ENCODE data around the gene ACER3.

DNA sequence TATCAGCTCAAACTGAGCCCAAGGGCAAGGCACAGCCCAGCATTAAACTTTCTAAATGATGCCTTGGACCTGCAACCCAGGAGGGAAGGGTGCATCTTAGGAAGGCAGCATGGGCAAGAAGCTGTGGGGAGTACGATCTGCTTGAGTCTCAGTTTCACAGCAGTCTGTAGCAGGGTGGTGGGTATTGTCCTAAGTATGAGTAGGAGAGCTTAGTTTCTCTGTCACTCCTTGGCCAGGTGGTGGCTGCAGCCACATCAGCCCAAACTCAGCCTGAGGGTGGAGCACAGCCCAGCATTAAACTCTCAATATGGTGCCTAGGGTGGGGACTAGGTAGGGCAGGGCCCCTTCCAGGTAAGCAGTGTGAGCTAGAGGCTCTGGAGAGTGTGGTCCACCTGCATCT, 85.5 kb downstream of the ACER3 start:
- TF ChIP-seq, protein P1, sequence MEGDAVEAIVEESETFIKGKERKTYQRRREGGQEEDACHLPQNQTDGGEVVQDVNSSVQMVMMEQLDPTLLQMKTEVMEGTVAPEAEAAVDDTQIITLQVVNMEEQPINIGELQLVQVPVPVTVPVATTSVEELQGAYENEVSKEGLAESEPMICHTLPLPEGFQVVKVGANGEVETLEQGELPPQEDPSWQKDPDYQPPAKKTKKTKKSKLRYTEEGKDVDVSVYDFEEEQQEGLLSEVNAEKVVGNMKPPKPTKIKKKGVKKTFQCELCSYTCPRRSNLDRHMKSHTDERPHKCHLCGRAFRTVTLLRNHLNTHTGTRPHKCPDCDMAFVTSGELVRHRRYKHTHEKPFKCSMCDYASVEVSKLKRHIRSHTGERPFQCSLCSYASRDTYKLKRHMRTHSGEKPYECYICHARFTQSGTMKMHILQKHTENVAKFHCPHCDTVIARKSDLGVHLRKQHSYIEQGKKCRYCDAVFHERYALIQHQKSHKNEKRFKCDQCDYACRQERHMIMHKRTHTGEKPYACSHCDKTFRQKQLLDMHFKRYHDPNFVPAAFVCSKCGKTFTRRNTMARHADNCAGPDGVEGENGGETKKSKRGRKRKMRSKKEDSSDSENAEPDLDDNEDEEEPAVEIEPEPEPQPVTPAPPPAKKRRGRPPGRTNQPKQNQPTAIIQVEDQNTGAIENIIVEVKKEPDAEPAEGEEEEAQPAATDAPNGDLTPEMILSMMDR (IDR thresholded peaks at IDR 0.05; ENCODE audit: low read depth, low read length, missing input control): no peak
- no peak for TF ChIP-seq EGR1 (IDR thresholded peaks at IDR 0.05; ENCODE audit: low read depth in 2 of 2)
- TF ChIP-seq, protein P2, sequence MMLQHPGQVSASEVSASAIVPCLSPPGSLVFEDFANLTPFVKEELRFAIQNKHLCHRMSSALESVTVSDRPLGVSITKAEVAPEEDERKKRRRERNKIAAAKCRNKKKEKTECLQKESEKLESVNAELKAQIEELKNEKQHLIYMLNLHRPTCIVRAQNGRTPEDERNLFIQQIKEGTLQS (IDR thresholded peaks at IDR 0.05): no peak
- TF ChIP-seq, protein P3, sequence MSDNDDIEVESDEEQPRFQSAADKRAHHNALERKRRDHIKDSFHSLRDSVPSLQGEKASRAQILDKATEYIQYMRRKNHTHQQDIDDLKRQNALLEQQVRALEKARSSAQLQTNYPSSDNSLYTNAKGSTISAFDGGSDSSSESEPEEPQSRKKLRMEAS (IDR thresholded peaks at IDR 0.05): no peak
- TF ChIP-seq JUND (IDR thresholded peaks at IDR 0.05): no peak
- TF ChIP-seq SP1 (IDR thresholded peaks at IDR 0.05): no peak
- TF ChIP-seq TAF1 (conservative IDR thresholded peaks at IDR 0.05): no peak
- TF ChIP-seq, protein P4, sequence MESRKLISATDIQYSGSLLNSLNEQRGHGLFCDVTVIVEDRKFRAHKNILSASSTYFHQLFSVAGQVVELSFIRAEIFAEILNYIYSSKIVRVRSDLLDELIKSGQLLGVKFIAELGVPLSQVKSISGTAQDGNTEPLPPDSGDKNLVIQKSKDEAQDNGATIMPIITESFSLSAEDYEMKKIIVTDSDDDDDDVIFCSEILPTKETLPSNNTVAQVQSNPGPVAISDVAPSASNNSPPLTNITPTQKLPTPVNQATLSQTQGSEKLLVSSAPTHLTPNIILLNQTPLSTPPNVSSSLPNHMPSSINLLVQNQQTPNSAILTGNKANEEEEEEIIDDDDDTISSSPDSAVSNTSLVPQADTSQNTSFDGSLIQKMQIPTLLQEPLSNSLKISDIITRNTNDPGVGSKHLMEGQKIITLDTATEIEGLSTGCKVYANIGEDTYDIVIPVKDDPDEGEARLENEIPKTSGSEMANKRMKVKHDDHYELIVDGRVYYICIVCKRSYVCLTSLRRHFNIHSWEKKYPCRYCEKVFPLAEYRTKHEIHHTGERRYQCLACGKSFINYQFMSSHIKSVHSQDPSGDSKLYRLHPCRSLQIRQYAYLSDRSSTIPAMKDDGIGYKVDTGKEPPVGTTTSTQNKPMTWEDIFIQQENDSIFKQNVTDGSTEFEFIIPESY (IDR thresholded peaks at IDR 0.05): no peak
- TF ChIP-seq GABPA (IDR thresholded peaks at IDR 0.05 in 1 of 2, conservative IDR thresholded peaks at IDR 0.05 in 1 of 2): no peak
- TF ChIP-seq RXRA (IDR thresholded peaks at IDR 0.05): no peak
- TF ChIP-seq, protein P5, sequence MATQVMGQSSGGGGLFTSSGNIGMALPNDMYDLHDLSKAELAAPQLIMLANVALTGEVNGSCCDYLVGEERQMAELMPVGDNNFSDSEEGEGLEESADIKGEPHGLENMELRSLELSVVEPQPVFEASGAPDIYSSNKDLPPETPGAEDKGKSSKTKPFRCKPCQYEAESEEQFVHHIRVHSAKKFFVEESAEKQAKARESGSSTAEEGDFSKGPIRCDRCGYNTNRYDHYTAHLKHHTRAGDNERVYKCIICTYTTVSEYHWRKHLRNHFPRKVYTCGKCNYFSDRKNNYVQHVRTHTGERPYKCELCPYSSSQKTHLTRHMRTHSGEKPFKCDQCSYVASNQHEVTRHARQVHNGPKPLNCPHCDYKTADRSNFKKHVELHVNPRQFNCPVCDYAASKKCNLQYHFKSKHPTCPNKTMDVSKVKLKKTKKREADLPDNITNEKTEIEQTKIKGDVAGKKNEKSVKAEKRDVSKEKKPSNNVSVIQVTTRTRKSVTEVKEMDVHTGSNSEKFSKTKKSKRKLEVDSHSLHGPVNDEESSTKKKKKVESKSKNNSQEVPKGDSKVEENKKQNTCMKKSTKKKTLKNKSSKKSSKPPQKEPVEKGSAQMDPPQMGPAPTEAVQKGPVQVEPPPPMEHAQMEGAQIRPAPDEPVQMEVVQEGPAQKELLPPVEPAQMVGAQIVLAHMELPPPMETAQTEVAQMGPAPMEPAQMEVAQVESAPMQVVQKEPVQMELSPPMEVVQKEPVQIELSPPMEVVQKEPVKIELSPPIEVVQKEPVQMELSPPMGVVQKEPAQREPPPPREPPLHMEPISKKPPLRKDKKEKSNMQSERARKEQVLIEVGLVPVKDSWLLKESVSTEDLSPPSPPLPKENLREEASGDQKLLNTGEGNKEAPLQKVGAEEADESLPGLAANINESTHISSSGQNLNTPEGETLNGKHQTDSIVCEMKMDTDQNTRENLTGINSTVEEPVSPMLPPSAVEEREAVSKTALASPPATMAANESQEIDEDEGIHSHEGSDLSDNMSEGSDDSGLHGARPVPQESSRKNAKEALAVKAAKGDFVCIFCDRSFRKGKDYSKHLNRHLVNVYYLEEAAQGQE (IDR thresholded peaks at IDR 0.05): no peak
- TF ChIP-seq YY1 (IDR thresholded peaks at IDR 0.05): no peak
- no peak for TF ChIP-seq RAD21 (IDR thresholded peaks at IDR 0.05)

All from liver (tissue), 3 donors.